Glutamatergic neuron (in vitro differentiated cells): ENCODE results near the gene EID1. TPM values are rescaled to one million over a fixed set of nuclear protein-coding genes. Genes with fewer than 3 reads are reported as not detected.
A peak's percentile ranks its signal among the peaks of the same experiment; 100 is the strongest.

Experiments used
- DNase-seq: peaks from one replicate; pipeline ENCODE4 v3.0.0; 2022
- H3K27ac Mint-ChIP-seq: one replicate; pipeline ENCODE4 v1.8.0; 2020; ENCODE audit warnings: mild to moderate bottlenecking, mixed read lengths, inconsistent platforms; ENCODE audit not compliant: unreplicated experiment
- H3K27me3 Mint-ChIP-seq: one replicate; pipeline ENCODE4 v1.8.0; 2020; ENCODE audit warnings: mild to moderate bottlenecking, moderate library complexity, mixed read lengths, inconsistent platforms; ENCODE audit not compliant: unreplicated experiment
- H3K36me3 Mint-ChIP-seq: one replicate; pipeline ENCODE4 v1.8.0; 2020; ENCODE audit warnings: mild to moderate bottlenecking, mixed read lengths, inconsistent platforms; ENCODE audit not compliant: unreplicated experiment
- H3K4me1 Mint-ChIP-seq: one replicate; pipeline ENCODE4 v1.8.0; 2020; ENCODE audit warnings: mild to moderate bottlenecking, low read depth, mixed read lengths, inconsistent platforms; ENCODE audit not compliant: unreplicated experiment
- H3K4me3 Mint-ChIP-seq: one replicate; pipeline ENCODE4 v1.8.0; 2020; ENCODE audit warnings: mild to moderate bottlenecking, mixed read lengths, inconsistent platforms; ENCODE audit not compliant: unreplicated experiment
- H3K9me3 Mint-ChIP-seq: one replicate; pipeline ENCODE4 v1.8.0; 2020; ENCODE audit warnings: mild to moderate bottlenecking, moderate library complexity, mixed read lengths, inconsistent platforms; ENCODE audit not compliant: unreplicated experiment
- total RNA-seq: library from RNA; stranded (reverse); fragmentation: NEBNext Ultra II Directional; extraction: Animal tissue kit (Norgen Biotek cat#: 25700); gene quantifications from one replicate; pipeline ENCODE4 v1.2.1, GENCODE V29; 2021; ENCODE audit not compliant: unreplicated experiment
- TF ChIP-seq, protein P1 (sequence below): fragments of 200-600 bp; sonication (generic); IDR thresholded peaks from one replicate; pipeline ENCODE4 v1.5.0; 2021; ENCODE audit not compliant: partially characterized antibody, unreplicated experiment

Gene EID1
- total RNA-seq, 1 donor from 2014 or later = 146 TPM

DNA sequence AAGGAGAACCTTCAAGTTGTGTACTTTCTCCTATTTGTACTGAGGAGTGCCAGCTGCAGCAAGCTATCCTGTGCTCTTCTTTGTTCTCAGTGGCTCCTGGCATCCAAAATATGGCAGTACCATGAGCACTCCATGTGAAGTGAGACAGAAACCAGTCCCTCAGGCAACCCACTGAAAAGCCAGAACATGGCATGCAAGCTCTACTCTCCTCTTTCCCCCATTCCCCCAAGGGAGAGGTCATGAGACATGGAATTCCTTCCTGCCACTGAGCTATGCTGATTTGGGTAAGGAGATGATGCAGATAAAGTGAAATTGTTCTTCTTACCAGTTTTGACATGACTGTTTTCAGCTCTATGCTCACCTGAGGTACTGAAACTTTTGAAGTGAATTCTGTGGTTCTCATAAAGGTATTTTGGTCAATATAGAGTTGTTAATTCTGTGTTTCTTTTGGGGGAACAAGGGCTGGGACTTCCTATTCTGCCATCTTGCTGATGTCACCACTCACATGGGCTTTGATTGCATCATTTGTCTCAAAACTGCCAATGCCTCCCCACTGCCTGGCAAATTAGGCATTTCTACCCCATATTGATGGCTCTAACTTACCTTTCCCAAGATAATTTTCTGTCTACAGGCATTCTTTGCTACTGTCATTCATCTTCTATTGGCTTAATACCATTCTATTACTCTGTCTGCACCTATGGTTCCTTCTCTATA lies 44.3 kb upstream of the EID1 start:
- no peak overlapping the region for H3K4me3 Mint-ChIP-seq
- no peaks in the 10 kb centered on the region for H3K4me1 Mint-ChIP-seq
- no peak for DNase-seq
- peaks cover 24% of the 10 kb centered on the region for H3K36me3 Mint-ChIP-seq
- H3K27me3 Mint-ChIP-seq = peaks cover 2% of the 10 kb centered on the region
- TF ChIP-seq, protein P1, sequence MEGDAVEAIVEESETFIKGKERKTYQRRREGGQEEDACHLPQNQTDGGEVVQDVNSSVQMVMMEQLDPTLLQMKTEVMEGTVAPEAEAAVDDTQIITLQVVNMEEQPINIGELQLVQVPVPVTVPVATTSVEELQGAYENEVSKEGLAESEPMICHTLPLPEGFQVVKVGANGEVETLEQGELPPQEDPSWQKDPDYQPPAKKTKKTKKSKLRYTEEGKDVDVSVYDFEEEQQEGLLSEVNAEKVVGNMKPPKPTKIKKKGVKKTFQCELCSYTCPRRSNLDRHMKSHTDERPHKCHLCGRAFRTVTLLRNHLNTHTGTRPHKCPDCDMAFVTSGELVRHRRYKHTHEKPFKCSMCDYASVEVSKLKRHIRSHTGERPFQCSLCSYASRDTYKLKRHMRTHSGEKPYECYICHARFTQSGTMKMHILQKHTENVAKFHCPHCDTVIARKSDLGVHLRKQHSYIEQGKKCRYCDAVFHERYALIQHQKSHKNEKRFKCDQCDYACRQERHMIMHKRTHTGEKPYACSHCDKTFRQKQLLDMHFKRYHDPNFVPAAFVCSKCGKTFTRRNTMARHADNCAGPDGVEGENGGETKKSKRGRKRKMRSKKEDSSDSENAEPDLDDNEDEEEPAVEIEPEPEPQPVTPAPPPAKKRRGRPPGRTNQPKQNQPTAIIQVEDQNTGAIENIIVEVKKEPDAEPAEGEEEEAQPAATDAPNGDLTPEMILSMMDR = no peak
- no peak overlapping the region for H3K27ac Mint-ChIP-seq
- peaks cover 10% of the 10 kb centered on the region for H3K9me3 Mint-ChIP-seq

DNA sequence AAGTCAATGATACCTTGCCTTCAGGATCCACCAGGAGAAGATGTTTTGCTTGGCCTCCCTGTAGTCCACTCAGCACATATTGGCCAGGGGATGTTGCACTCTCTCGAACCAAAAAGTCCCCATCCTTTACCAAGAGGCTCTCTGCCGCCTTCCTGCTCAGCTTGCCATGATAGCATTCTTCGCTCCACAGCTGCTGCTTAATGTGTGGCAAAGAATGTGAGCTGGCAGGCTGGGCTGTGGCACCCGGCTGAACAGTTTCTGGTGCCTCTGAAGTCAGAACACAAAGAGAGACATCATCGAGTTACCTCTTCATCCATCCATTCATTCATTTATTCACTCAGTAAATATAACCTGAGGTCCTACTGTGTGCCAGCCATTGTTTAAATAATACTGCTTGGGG lies 43.2 kb upstream of the EID1 start:
- TF ChIP-seq, protein P1 = no peak
- Mint-ChIP-seq H3K27me3 (peaks cover 2% of the 10 kb centered on the region), H3K4me1 (no peaks in the 10 kb centered on the region), H3K4me3 (no peak overlapping the region), H3K27ac (no peak overlapping the region), H3K9me3 (peaks cover 10% of the 10 kb centered on the region), H3K36me3 (peaks cover 24% of the 10 kb centered on the region)
- no peak for DNase-seq

DNA sequence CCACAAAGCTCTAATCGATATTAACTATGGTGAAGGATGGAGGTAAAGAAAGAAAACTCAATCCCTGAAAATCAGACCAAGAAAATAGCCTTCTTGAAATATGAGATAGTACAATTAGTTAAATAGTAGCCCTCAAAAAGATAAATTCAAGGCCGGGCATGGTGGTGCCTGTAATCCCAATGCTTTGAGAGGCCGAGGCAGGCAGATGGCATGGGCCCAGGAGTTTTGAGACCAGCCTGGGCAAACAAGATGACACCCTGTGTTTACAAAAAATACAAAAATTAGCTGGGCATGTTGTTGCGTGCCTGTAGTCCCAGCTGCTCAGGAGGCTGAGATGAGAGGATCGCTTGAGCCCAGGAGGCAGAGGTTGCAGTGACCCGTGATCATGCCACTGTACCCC lies 35.4 kb upstream of the EID1 start:
- H3K9me3 Mint-ChIP-seq = peaks cover 2% of the 10 kb centered on the region

DNA sequence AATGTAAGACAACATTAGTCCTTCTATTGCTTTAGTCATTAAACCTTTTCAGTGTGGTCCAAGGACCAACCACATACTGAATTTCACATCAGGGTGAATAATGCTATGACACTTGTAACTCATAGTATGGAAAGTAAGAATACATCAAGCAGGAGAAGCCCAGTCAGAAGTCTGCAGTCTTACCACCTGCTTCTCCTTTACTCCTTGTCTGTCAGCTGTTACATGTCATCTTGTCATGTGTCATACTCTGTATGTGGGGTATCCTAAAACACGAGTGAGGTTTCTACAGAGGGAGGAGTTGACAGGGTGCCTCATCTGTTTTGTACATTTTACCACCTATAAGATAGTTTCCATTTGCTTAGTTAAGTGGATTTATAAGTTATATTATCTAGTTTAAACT lies 32.8 kb upstream of the EID1 start:
- Mint-ChIP-seq H3K4me1 (no peaks in the 10 kb centered on the region), H3K4me3 (no peak overlapping the region), H3K27me3 (no peaks in the 10 kb centered on the region), H3K27ac (no peak overlapping the region), H3K9me3 (peaks cover 2% of the 10 kb centered on the region), H3K36me3 (peaks cover 8% of the 10 kb centered on the region)
- DNase-seq = no peak
- TF ChIP-seq, protein P1 = no peak

More for the DNA sequence above, 35.4 kb upstream of the EID1 start:
- H3K27ac Mint-ChIP-seq = no peak overlapping the region
- no peak overlapping the region for H3K4me3 Mint-ChIP-seq
- H3K4me1 Mint-ChIP-seq = no peaks in the 10 kb centered on the region
- DNase-seq = no peak
- H3K27me3 Mint-ChIP-seq = no peaks in the 10 kb centered on the region
- TF ChIP-seq, protein P1 = no peak
- peaks cover 8% of the 10 kb centered on the region for H3K36me3 Mint-ChIP-seq

DNA sequence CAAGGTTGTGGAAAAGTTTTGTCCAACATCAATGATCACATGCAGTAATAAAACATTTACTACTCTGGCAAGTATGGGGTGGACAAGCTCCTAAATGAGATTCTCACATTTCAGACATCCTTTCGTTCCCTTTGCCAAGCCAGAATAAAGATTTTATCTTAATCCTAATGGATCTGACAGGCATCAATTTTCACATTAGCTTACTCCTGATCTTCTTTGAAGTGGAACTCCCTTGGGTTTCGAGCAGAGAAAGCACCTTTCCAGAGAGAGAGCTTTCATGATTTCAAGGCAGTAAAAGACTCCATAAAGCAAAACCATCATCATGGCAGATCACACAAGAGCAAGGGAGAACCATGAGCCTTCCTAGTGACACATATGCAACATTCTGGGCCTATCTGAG lies 27.3 kb upstream of the EID1 start:
- no peak overlapping the region for H3K4me3 Mint-ChIP-seq
- TF ChIP-seq, protein P1 = no peak
- no peak for DNase-seq
- H3K36me3 Mint-ChIP-seq = no peaks in the 10 kb centered on the region
- peaks cover 4% of the 10 kb centered on the region for H3K4me1 Mint-ChIP-seq
- H3K27me3 Mint-ChIP-seq = no peaks in the 10 kb centered on the region
- H3K27ac Mint-ChIP-seq = peak overlapping the region; percentile 10
- H3K9me3 Mint-ChIP-seq = peaks cover 2% of the 10 kb centered on the region
